Measurements from ENCODE around the gene PRPF38A.

Gene PRPF38A

GRCh38 chr1:52427152-52427551, 22.8 kb downstream of the PRPF38A start:
- Histone ChIP-seq H3K4me1 (no peaks in the 10 kb centered on the region), H3K9ac (no peak overlapping the region), H2AFZ (no peak overlapping the region), H3K27ac (no peak overlapping the region), H3K79me2 (no peaks in the 10 kb centered on the region), H3K9me3 (ENCODE audit: control insufficient read depth, low read length) (no peaks in the 10 kb centered on the region), H3K27me3 (ENCODE audit: control insufficient read depth, insufficient read depth, low read length) (no peaks in the 10 kb centered on the region), H3K4me3 (ENCODE audit: low read depth, low read length) (no peak overlapping the region), H3K4me2 (ENCODE audit: low read length) (no peak overlapping the region), H3K36me3 (ENCODE audit: control insufficient read depth, insufficient read depth, low read length) (no peaks in the 10 kb centered on the region)
- no peak for TF ChIP-seq CTCF (IDR thresholded peaks at IDR 0.05)

GRCh38 chr1:52432807-52433206, 28.4 kb downstream of the PRPF38A start:
- no peaks in the 10 kb centered on the region for H3K36me3 ChIP-seq (ENCODE audit: control insufficient read depth, insufficient read depth, low read length)
- TF ChIP-seq CTCF (IDR thresholded peaks at IDR 0.05) = no peak

GRCh38 chr1:52435211-52435610, 30.8 kb downstream of the PRPF38A start:
- Histone ChIP-seq H3K9me3 (ENCODE audit: control insufficient read depth, low read length) (no peaks in the 10 kb centered on the region), H3K4me1 (no peaks in the 10 kb centered on the region), H2AFZ (no peak overlapping the region), H3K4me3 (ENCODE audit: low read depth, low read length) (no peak overlapping the region), H3K27ac (no peak overlapping the region), H3K36me3 (ENCODE audit: control insufficient read depth, insufficient read depth, low read length) (no peaks in the 10 kb centered on the region), H3K4me2 (ENCODE audit: low read length) (no peak overlapping the region), H3K27me3 (ENCODE audit: control insufficient read depth, insufficient read depth, low read length) (no peaks in the 10 kb centered on the region), H3K79me2 (no peaks in the 10 kb centered on the region), H3K9ac (no peak overlapping the region)
- no peak for TF ChIP-seq CTCF (IDR thresholded peaks at IDR 0.05)

More at GRCh38 chr1:52432807-52433206, 28.4 kb downstream of the PRPF38A start:
- H3K4me1 ChIP-seq = no peaks in the 10 kb centered on the region
- no peak overlapping the region for H3K4me2 ChIP-seq (ENCODE audit: low read length)
- no peak overlapping the region for H2AFZ ChIP-seq
- no peaks in the 10 kb centered on the region for H3K27me3 ChIP-seq (ENCODE audit: control insufficient read depth, insufficient read depth, low read length)
- H3K79me2 ChIP-seq = no peaks in the 10 kb centered on the region
- no peaks in the 10 kb centered on the region for H3K9me3 ChIP-seq (ENCODE audit: control insufficient read depth, low read length)
- no peak overlapping the region for H3K27ac ChIP-seq
- H3K4me3 ChIP-seq (ENCODE audit: low read depth, low read length) = no peak overlapping the region
- H3K9ac ChIP-seq = no peak overlapping the region

GRCh38 chr1:52435650-52436049, 31.2 kb downstream of the PRPF38A start:
- Histone ChIP-seq H3K4me1 (no peaks in the 10 kb centered on the region), H3K9me3 (ENCODE audit: control insufficient read depth, low read length) (no peaks in the 10 kb centered on the region), H3K79me2 (no peaks in the 10 kb centered on the region), H3K27ac (no peak overlapping the region), H3K9ac (no peak overlapping the region), H2AFZ (no peak overlapping the region), H3K4me2 (ENCODE audit: low read length) (no peak overlapping the region), H3K36me3 (ENCODE audit: control insufficient read depth, insufficient read depth, low read length) (no peaks in the 10 kb centered on the region), H3K4me3 (ENCODE audit: low read depth, low read length) (no peak overlapping the region), H3K27me3 (ENCODE audit: control insufficient read depth, insufficient read depth, low read length) (no peaks in the 10 kb centered on the region)
- TF ChIP-seq CTCF (IDR thresholded peaks at IDR 0.05) = no peak

- Histone ChIP-seq H3K27me3 (ENCODE audit: control insufficient read depth, insufficient read depth, low read length) (no peaks in the 10 kb centered on the region), H3K9ac (no peak overlapping the region), H2AFZ (no peak overlapping the region), H3K4me3 (ENCODE audit: low read depth, low read length) (no peak overlapping the region), H3K27ac (no peak overlapping the region), H3K36me3 (ENCODE audit: control insufficient read depth, insufficient read depth, low read length) (no peaks in the 10 kb centered on the region), H3K4me2 (ENCODE audit: low read length) (no peak overlapping the region), H3K4me1 (no peaks in the 10 kb centered on the region), H3K9me3 (ENCODE audit: control insufficient read depth, low read length) (no peaks in the 10 kb centered on the region), H3K79me2 (no peaks in the 10 kb centered on the region)
- no peak for TF ChIP-seq CTCF (IDR thresholded peaks at IDR 0.05)
These were observed 32.4 kb downstream of the PRPF38A start for GRCh38 chr1:52436817-52437216.
